Natural killer cell treated with Interleukin-12 subunit alpha and Interleukin-12 subunit beta and Interleukin-15 and Interleukin-18, amount 100 ng/mL, for 72 hours (primary cell): ENCODE results near the gene TATDN3. TPM values are rescaled to one million over a fixed set of nuclear protein-coding genes. Genes with fewer than 3 reads are reported as not detected.

Source experiments
- ATAC-seq, 2 donors: fragments of 150-1000 bp; cut with Tn5 transposase in 1 of 2; sonication (Bioruptor Pico), chemical (Tn5 transposase) in 1 of 2; 2 replicates each; pipeline ENCODE4 v1.10.0; 2021
- DNase-seq: peaks from one replicate; pipeline ENCODE4 v3.0.0; 2022; ENCODE audit warnings: low spot score
- H3K27ac Mint-ChIP-seq, 2 donors: 1 replicate in 1 of 2; 2 replicates in 1 of 2; pipeline ENCODE4 v1.8.0; 2022; ENCODE audit warnings: mixed read lengths in 2 of 2, mild to moderate bottlenecking in 1 of 2, moderate library complexity in 1 of 2
- H3K27me3 Mint-ChIP-seq, 2 donors: 1 replicate in 1 of 2; 2 replicates in 1 of 2; pipeline ENCODE4 v1.8.0; 2022; ENCODE audit warnings: mixed read lengths in 2 of 2
- H3K36me3 Mint-ChIP-seq: one replicate; pipeline ENCODE4 v1.8.0; 2022; ENCODE audit warnings: mixed read lengths
- H3K4me1 Mint-ChIP-seq, 2 donors: 1 replicate in 1 of 2; 2 replicates in 1 of 2; pipeline ENCODE4 v1.8.0; 2022; ENCODE audit warnings: low read depth in 2 of 2, mixed read lengths in 2 of 2, mild to moderate bottlenecking in 1 of 2
- H3K4me3 Mint-ChIP-seq: one replicate; pipeline ENCODE4 v1.8.0; 2022; ENCODE audit warnings: mixed read lengths
- H3K9me3 Mint-ChIP-seq: 2 replicates; pipeline ENCODE4 v1.8.0; 2022; ENCODE audit warnings: mixed read lengths
- total RNA-seq, 2 donors: library from RNA; stranded (reverse); gene quantifications; one replicate each; pipeline ENCODE4 v1.2.3, GENCODE V29; 2022

TATDN3 gene
- total RNA-seq, 2 donors from 2014 or later: 5.7 to 9.8 TPM

DNA sequence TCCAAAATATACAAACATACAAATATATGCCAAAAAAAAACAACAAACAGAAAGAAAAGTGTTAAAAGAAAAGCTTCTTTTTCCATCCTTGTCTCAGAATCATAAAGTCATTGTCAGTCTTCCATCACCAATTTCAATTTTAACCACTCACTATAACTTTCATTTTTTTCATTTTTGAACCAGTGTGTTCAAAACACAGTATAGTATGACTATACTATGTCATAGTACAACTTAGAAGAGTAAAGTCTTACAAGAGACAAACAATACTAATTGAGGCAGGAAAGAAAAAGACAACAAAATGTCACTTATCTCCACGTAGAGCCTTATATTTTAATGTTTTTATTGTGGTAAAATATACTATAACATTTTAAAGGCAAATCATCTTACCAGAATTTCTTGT is 7.7 kb upstream of the TATDN3 start:
- ATAC-seq: no peak
- Mint-ChIP-seq H3K4me3 (no peak overlapping the region), H3K36me3 (peaks cover 7% of the 10 kb centered on the region), H3K9me3 (no peaks in the 10 kb centered on the region), H3K27me3 (no peaks in the 10 kb centered on the region), H3K4me1 (peaks cover 6 to 14% of the 10 kb centered on the region in 2 donors), H3K27ac (no peak overlapping the region)
- no peak for DNase-seq

DNA sequence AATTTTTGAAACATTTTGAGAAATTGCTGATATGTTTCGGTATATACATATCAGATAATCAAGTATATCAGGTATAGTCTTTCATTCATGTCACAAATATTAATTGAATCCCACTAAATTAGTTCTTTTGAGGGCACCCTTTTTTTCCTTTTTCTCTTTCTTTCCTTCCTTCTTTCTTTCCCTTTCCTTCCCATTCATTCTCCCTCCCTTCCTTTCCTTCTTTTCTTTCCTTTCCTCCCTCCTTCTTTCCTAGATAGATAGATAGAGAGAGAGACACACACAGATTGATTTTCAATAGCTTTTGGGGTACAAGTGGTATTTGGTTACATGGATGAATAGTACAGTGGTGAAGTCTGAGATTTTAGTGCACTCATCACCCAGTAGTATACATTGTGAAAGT is 5.8 kb upstream of the TATDN3 start:
- Mint-ChIP-seq H3K36me3 (peaks cover 7% of the 10 kb centered on the region), H3K4me3 (no peak overlapping the region), H3K27me3 (no peaks in the 10 kb centered on the region), H3K27ac (no peak overlapping the region), H3K9me3 (no peaks in the 10 kb centered on the region), H3K4me1 (peaks cover 12 to 19% of the 10 kb centered on the region in 2 donors)
- ATAC-seq (no peak), DNase-seq (no peak)

DNA sequence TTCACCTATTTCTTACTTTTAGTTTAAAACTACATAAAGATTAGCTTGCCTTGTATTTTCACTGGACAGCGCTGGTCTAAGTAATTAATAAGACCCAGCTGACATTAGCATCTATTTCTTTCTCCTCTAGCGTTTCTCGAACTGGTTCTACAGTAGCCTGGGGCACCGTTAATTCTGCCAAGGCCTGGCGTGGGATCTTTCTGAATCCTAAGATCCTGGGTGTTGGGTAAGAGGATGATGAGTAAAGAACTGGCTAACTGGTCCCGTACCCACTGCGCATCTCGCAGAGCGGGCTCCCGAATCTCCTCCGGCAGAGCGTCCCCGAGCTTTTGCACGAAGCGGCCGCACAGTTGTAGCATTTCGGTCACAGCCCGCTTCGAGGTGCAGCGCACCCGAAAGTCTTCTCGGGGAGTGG is 426 bp upstream of the TATDN3 start:
- Mint-ChIP-seq H3K27ac (peak overlapping the region; percentile 94), H3K27me3 (no peaks in the 10 kb centered on the region), H3K36me3 (no peaks in the 10 kb centered on the region), H3K4me3 (peak overlapping the region; percentile 99), H3K9me3 (no peaks in the 10 kb centered on the region), H3K4me1 (peaks cover 26 to 28% of the 10 kb centered on the region in 2 donors)
- ATAC-seq: peak; percentile 78 to 82
- DNase-seq: no peak

DNA sequence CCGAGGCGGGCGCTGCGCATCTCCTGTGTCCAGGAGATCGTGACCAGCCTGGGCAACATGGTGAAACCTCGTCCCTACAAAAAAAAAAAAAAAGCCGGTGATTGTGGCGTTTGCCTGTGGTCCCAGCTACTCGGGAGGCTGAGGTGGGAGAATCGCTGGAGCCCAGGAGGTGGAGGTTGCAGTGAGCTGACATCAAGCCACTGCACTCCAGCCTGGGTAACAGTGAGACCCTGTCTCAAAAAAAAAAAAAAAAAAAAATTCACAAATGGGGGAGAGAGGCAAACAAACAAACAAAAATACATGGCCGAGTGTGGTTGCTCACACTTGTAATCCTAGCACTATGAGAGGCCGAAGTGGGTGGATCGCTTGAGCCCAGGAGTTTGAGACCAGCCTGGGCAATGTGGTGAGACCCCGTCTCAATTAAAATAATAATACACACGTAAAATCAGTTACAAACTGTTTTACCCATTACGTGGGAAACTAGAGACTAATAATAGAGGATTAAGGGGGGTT is 758 bp downstream of the TATDN3 start:
- ATAC-seq (no peak), DNase-seq (no peak)
- Mint-ChIP-seq H3K9me3 (no peaks in the 10 kb centered on the region), H3K4me1 (peaks cover 26 to 28% of the 10 kb centered on the region in 2 donors), H3K4me3 (peak overlapping the region; percentile 99), H3K27me3 (no peaks in the 10 kb centered on the region), H3K36me3 (no peaks in the 10 kb centered on the region), H3K27ac (peak overlapping the region; percentile 94)

DNA sequence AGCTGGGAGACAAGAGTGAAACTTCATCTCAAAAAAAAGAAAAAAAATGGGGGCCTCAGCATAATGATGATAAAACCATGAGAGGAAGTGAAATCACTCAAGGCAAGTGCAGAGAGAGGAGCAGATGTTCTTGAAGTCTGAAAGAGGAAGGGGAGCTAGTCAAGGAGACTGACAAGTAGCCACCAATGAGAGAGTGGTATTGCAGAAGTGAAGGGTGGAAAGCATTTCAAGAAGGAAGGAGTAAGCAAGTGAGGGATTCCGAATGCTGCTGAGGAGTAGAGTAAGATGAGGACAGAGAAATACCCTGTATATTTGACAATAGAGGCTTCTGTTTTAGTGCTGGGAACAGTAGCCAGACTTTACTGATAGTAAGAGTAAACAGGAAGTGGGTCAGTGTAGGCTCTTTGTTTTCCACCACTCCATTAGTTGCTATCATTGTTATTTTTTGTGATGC is 2.9 kb downstream of the TATDN3 start:
- no peaks in the 10 kb centered on the region for H3K27me3 Mint-ChIP-seq
- H3K4me1 Mint-ChIP-seq: peaks cover 21 to 24% of the 10 kb centered on the region in 2 donors
- DNase-seq (no peak), ATAC-seq (no peak)
- peaks cover 6% of the 10 kb centered on the region for H3K36me3 Mint-ChIP-seq
- no peak overlapping the region for H3K27ac Mint-ChIP-seq
- no peaks in the 10 kb centered on the region for H3K9me3 Mint-ChIP-seq
- peak overlapping the region; percentile 13 for H3K4me3 Mint-ChIP-seq

DNA sequence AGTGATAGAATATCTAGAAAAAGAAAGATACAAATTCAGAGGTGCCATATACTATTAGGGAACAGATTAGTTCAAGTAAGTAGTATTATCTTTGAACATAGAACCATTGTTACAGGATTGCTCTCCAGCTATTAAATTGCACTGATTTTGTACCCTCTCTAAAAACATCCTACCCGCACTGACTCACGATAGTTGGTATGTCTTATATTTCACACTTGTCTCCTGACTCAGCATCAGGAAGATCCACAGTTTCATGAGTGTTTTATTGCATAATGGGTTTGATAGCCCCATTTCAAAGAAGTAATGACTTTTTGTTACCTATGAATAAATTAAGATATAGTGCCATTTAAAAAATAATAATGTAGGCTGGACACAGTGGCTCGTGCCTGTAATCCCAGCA is 6.0 kb downstream of the TATDN3 start:
- no peak for DNase-seq
- H3K27ac Mint-ChIP-seq: no peak overlapping the region
- H3K36me3 Mint-ChIP-seq: peaks cover 6% of the 10 kb centered on the region
- ATAC-seq: no peak
- H3K4me3 Mint-ChIP-seq: no peak overlapping the region
- no peaks in the 10 kb centered on the region for H3K9me3 Mint-ChIP-seq
- H3K27me3 Mint-ChIP-seq: no peaks in the 10 kb centered on the region
- peaks cover 12 to 15% of the 10 kb centered on the region in 2 donors for H3K4me1 Mint-ChIP-seq

DNA sequence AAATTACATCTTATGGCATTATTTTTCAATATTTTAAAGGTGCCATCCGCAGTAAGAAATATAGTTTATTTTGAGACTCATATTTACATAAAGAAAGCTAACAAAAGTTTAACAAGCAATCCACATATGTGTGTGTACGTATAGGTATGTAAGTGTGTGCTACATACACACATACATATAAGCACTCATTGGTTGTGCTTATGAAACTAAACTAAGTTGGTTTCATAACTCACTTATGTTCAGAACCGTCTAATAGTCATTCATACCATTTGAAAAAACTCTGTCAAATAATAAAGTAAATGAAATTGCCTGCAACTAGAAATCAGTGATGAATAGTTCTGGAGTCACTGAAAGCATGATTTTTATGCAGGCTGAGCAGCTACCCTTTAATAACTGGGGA is 14.1 kb downstream of the TATDN3 start:
- H3K27me3 Mint-ChIP-seq: no peaks in the 10 kb centered on the region

DNA sequence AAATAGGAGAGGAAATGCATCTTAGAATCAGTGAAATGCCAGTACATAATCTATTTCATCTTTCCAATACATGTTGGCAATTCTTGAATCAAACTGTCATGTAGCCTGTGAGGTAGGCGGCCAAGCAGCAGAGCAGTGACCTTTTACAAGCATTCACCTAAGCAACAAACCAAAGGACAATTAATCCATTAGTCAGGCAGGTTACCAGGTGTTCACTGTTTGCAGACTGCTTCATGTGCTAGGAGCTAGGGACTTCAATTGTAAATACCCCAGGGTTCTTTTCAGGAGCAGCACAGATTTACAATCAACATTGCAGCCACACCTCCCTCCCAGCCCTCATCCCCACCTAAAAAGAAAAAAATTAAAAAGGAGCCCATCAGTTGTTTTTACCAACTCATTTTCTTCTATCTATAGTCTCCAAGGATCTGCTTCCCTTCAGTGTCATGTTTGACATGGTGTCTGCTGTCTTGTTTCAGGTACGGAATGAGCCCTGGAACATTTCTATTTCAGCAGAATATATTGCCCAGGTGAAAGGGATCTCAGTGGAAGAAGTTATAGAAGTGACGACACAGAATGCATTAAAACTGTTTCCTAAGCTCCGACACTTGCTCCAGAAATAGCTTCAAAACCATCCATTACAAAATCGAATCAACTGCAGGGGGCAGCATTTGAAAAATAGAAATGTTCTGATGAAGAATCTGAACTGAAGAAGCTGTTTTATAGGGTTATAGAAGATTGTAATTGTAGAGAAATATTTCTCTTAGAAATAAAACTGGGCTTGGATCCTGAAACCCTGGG is 23.0 kb downstream of the TATDN3 start:
- ATAC-seq (no peak), DNase-seq (no peak)
- Mint-ChIP-seq H3K4me3 (no peak overlapping the region), H3K9me3 (no peaks in the 10 kb centered on the region), H3K4me1 (peaks cover 3 to 4% of the 10 kb centered on the region in 2 donors), H3K36me3 (no peaks in the 10 kb centered on the region), H3K27ac (no peak overlapping the region), H3K27me3 (peaks cover 3% of the 10 kb centered on the region in 2 donors)

More for the DNA sequence above, 14.1 kb downstream of the TATDN3 start:
- Mint-ChIP-seq H3K4me1 (no peaks in the 10 kb centered on the region), H3K9me3 (no peaks in the 10 kb centered on the region), H3K4me3 (no peak overlapping the region), H3K27ac (no peak overlapping the region), H3K36me3 (peaks cover 4% of the 10 kb centered on the region)
- ATAC-seq (no peak), DNase-seq (no peak)

DNA sequence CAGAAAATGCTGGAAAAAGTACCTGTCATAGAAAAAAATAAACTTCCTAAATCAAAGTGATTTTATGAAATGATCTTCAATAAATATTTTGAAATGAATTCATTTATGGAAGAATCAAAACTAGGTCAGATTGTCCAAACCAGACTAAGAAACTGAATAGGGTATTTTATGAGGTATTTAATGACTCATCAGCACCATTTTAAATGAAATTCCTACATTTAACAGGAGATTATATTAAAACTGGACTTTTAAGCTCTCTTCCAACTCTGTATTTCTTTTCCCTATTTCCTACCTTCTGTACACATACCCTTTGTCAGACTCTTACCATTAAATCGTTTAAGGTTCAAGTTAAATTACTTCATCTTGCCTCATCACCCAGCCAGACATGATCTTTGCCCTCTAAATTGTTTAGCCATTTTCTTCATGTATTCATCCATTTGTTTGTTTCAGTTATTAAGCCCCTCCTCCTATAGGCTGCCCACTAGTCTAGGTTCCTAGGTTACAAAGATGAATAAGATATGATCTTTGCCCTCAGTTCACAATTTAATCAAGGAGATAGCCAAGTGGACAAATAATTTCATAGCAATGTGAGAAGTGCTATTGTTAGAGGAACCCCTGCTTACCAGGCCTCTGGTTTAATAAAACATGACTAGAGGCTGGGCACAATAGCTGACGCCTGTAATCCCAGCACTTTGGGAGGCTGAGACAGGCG is 25.0 kb downstream of the TATDN3 start:
- H3K4me1 Mint-ChIP-seq: peaks cover 4 to 5% of the 10 kb centered on the region in 2 donors

DNA sequence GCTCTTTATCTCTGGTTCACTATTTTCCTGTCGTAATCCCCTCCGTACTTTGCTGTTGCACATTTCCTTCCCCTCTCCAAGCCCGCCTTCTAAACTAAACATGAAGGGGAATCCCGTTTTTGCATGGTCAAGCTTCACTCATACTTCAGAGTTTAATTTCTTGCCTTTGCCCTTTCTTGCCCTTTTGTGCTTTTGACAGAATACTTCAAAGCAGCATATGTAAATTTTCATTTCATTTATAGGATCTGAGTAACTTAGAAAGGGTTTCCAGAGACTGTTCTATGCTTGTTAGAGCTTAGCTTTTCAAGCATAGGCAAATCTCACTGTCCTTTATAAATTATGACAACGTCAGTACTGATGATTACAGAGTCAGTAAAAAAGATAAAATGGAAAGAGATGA is 28.0 kb downstream of the TATDN3 start:
- H3K27me3 Mint-ChIP-seq: peaks cover 3 to 6% of the 10 kb centered on the region in 2 donors
- peak overlapping the region; percentile 14 for H3K4me3 Mint-ChIP-seq
- DNase-seq: no peak
- no peak for ATAC-seq
- H3K9me3 Mint-ChIP-seq: no peaks in the 10 kb centered on the region
- H3K27ac Mint-ChIP-seq: no peak overlapping the region
- H3K4me1 Mint-ChIP-seq: peaks cover 4 to 5% of the 10 kb centered on the region in 2 donors
- H3K36me3 Mint-ChIP-seq: peaks cover 7% of the 10 kb centered on the region

More for the DNA sequence above, 25.0 kb downstream of the TATDN3 start:
- Mint-ChIP-seq H3K4me3 (no peak overlapping the region), H3K9me3 (no peaks in the 10 kb centered on the region), H3K27ac (no peak overlapping the region), H3K27me3 (peaks cover 3 to 6% of the 10 kb centered on the region in 2 donors), H3K36me3 (no peaks in the 10 kb centered on the region)
- ATAC-seq (no peak), DNase-seq (no peak)

DNA sequence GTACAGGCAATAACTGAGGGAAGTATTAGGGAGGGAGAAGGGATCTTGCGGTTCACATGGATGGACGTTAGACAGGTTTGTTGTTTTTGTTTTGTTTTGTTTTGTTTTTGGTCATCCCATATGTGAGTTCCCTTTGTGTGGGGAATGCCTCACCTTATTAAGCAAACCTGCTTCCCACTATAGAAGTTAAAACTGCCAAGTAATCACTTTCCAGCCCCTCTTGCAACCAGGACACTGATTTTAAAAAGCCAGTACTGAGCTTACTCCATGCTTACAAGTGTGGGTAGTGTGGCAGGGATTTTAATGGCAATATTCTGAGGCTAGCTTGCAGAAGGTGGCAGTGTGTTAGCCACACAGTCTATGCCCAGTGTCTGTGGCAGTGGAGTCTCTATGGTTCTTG is 29.3 kb downstream of the TATDN3 start:
- no peak overlapping the region for H3K27ac Mint-ChIP-seq
- peaks cover 7% of the 10 kb centered on the region for H3K9me3 Mint-ChIP-seq
- no peak for ATAC-seq

DNA sequence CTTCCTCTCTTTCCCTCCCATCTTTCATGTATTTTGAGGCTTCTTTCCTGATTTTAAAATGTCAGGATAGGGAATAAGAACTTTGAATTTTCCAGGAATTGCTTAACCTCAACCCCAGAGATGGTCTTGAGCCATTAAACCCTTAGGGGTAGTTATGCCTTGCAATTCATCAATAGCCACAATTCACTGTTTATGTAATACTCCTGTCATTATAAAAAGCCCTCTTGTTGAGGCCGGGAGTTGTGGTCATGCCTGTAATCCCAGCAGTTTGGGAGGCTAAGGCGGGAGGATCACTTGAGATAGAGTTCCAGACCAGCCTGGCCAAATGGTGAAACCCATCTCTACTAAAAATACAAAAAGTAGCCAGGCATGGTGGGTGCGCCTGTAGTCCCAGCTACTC is 31.3 kb downstream of the TATDN3 start:
- Mint-ChIP-seq H3K4me1 (peaks cover 4 to 5% of the 10 kb centered on the region in 2 donors), H3K27ac (no peak overlapping the region), H3K36me3 (peaks cover 18% of the 10 kb centered on the region), H3K27me3 (peaks cover 12 to 16% of the 10 kb centered on the region in 2 donors), H3K9me3 (peaks cover 10% of the 10 kb centered on the region), H3K4me3 (no peak overlapping the region)
- no peak for DNase-seq
- ATAC-seq: no peak

More for the DNA sequence above, 29.3 kb downstream of the TATDN3 start:
- no peak for DNase-seq
- Mint-ChIP-seq H3K4me3 (no peak overlapping the region), H3K4me1 (peaks cover 4 to 5% of the 10 kb centered on the region in 2 donors), H3K27me3 (peaks cover 6 to 9% of the 10 kb centered on the region in 2 donors), H3K36me3 (peaks cover 13% of the 10 kb centered on the region)

DNA sequence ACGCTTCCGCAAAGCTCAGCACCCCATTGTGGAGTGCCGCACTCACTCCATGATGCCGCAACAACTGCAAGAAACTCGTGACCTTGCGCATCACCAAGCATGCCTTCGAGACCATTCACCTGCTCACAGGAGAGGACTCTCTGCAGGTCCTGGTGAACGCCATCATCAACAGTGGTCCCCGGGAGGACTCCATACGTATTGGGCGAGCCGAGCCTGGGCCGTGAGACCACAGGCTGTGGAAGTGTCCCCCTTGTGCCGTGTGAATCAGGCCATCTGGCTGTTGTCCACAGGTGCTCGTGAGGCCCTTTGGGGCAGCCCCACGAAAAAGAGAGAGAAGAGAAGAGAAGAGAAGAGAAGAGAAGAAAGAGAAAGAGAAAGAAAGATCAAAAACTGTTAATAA is 32.5 kb downstream of the TATDN3 start:
- Mint-ChIP-seq H3K27ac (no peak overlapping the region), H3K4me3 (no peak overlapping the region), H3K4me1 (peaks cover 4 to 5% of the 10 kb centered on the region in 2 donors), H3K27me3 (peaks cover 12 to 16% of the 10 kb centered on the region in 2 donors), H3K9me3 (peaks cover 10% of the 10 kb centered on the region), H3K36me3 (peaks cover 18% of the 10 kb centered on the region)
- DNase-seq: no peak
- no peak for ATAC-seq
